IPS DF 4.7 (cell line): ENCODE measurements around the gene MSI2.
"Not testable (repeated sequence)": the region's sequence is repeated elsewhere in the genome, so short reads cannot be mapped to it uniquely, and the experiment has no call there.

ENCODE experiments used
- DNase-seq: peaks from one replicate; pipeline ENCODE4 v3.0.0-alpha.2; 2013; ENCODE audit warnings: low spot score; ENCODE audit errors: extremely low read depth

The MSI2 gene

DNA sequence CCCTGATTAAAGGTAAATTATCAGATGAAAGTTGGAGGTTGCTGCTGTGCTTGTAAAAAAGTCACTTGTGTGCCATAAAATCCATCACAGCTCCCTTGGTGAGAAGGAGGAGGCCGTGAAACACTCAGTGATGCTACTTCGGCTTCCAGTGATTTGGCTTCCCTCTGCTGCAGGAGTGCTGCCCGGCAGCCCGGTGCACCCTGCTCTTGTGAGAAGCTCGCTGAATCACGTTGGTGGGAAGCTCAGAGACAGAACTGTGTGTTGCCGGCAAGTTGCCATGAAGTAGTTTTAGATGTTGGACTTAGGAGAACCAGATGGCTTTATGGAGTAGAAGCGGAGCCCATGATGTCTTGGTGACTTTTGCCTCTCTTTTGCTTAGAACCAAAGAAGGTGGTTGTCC, 33.3 kb downstream of the MSI2 start:
- no peak for DNase-seq

DNA sequence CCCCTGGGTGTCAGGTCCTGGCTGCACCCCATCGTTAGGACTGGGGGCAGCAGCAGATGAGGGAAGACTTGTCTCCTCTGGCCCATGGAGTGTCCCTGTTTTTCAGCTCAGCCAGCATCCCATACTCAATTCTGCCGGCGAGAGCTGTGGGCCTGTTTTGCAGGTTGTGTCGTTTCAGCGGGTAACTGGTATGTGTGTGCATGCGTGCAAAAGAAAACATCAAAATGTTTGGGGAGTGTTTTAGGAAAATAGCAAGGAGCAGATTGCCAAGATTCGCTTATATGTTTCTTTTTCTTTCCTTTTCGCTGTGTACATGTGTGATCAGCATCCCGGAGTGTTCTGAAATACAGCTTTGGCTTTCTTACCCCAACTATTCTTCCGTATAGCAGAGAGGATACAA, 34.7 kb downstream of the MSI2 start:
- DNase-seq = no peak

DNA sequence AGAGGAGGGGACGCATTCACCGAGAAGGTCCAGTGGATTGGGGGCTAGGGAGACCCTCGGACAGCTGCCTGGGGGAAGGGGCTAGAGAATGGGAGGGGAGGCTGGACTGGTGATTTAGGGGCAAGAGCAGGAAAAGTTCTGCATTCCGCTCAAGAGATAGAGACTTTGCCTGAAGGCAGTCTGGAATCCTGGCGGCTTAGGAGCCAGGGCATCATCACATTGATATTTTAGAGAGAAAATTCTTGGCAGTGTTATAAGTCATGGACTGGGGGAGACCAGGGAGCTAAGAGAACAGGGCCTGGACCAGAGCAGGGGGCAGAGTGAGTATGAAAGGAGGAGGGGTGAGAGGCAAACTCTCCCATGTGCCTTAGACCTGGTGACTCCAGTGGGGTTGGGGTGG, 35.8 kb downstream of the MSI2 start:
- DNase-seq = no peak

- DNase-seq = no peak
These were observed 36.8 kb downstream of the MSI2 start for GRCh38 chr17:57293077-57293476.

GRCh38 chr17:57294101-57294500, 37.8 kb downstream of the MSI2 start:
- DNase-seq = no peak

- DNase-seq = no peak
These were observed 38.5 kb downstream of the MSI2 start for GRCh38 chr17:57294629-57295501.

- DNase-seq = no peak
These were observed 39.3 kb downstream of the MSI2 start for GRCh38 chr17:57295526-57296023.

GRCh38 chr17:57296231-57296630, 39.9 kb downstream of the MSI2 start:
- no peak for DNase-seq

- no peak for DNase-seq
These were observed 42.9 kb downstream of the MSI2 start for GRCh38 chr17:57299176-57299575.

DNA sequence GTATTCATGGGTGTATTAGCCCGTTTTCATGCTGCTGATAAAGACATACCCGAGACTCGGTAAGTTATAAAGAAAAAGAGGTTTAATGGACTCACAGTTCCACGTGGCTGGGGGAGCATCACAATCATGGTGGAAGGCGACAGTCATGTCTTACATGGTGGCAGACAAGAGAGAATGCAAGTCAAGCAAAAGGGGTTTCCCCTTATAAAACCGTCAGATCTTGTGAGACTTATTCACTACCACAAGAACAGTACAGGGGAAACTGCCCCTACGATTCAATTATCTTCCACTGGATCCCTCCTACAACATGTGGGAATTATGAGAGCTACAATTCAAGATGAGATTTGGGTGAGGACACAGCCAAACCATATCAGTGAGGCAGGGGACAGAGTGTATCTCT, 44.3 kb downstream of the MSI2 start:
- not testable (repeated sequence) for DNase-seq

DNA sequence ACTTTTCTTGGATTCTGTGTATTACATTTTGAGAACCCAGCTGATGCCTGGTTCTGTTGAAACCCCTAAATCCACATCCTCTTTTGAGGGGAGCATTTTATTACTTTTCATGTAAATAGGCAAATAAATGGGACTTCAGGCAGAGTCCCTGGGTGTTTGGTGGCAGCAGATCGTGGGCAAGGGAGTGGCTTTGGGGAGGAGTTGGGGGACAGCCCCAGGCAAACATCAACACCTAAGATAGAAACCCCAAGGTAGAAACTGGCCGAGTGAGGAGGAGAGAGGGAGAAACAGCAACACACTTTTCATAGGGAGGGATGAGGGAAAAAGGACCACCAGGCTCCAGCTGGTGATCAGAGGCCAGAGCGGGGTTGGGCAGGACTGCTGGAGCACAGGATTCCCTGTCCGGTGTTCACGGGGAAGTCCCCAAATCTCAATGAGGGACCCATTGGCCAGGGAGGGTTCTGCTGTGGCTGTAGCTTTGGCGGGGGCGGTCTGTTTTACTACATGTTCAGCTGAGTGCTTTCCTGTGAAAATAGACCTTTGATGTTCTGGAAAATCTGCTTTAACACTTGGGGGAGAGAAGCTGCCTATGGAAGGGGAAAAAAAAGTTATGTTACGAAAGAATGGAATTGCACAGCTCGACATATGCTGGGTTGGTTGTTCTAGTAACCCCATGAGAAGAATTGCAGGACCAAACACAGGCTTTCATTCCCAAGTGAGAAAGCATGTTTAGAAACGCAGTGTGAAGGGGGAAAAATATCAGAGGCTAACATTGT, 46.6 kb downstream of the MSI2 start:
- no peak for DNase-seq

- DNase-seq = no peak
These were observed 48.9 kb downstream of the MSI2 start for GRCh38 chr17:57305144-57305728.

DNA sequence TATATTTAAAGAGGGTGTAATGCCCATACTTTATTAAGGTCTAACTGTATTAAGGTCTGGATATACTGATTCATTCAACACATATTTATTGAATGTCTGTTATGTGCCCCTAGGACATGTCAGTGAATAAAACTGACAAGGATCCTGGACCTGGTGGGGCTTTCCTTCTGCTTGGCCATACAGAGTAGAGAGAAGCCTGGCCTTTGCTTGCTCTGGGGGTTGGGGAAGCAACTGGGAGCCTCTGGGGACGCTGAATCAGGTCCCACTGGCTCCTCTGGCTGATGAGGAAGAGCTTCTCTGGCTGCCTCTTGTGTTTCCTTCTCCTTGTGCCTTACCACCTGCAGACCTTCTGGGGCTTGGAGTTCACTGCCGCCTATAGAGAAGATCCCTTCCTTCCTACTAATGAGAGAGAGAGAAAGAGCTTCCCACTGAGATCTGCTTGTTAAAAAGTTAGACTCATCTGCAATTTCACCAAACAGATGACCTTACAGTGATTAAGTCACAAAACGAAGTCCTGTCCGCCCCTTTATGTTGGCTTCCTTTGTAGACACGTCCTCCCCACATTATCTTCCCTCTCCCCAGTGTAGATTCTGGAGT, 49.7 kb downstream of the MSI2 start:
- DNase-seq = no peak

DNA sequence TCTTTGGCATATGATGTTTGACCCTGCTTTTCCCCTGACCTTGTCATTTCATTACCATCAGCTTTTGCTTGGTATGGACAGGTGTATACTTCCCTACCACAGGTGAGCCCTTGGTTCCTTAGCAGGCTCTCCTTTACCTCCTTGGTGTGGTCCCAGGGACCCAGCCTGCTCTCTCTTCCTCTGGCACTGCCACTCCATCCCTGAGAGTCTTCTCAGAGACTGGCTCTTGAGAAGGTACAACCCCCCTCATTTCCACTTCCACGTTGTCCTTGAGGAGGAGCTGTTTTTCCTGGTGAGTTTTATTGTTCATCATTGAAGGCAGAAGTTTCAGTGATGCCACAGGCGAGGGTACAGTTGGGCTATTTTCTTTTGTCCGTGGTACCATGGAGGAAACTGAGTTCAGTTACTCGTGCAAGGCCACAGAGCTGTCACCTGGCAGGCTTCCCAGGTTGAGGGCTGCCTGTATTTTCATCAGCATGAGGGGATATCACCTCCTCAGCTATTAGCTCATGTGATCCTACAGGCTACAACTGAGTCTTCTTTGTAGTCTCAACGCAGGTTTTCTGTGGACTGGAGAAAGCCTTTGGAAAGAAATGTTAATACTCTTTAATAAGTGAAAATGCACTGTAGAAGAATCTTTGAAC, 52.3 kb downstream of the MSI2 start:
- no peak for DNase-seq

DNA sequence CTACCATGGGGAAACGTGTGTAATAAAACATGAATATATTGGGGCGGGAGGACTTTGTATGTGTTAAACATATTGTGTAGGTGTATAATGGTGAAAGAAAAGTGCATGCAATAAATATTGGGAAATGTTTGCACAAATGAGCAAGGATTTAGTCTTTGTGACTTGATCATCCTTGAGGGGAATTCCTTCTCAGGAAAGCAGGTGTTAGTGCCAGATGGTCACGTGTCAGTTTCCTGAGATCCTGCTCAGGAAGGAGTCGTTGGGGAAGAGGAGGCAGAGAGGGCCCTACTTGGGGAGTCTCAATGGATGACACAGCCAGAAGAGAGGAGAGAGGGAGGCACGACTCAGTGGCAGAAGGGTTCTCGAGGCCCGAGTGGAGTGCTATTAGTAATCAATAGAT, 53.2 kb downstream of the MSI2 start:
- DNase-seq = no peak

- DNase-seq = no peak
These were observed 55.2 kb downstream of the MSI2 start for GRCh38 chr17:57311281-57312216.

GRCh38 chr17:57312242-57312641, 55.9 kb downstream of the MSI2 start:
- no peak for DNase-seq

DNA sequence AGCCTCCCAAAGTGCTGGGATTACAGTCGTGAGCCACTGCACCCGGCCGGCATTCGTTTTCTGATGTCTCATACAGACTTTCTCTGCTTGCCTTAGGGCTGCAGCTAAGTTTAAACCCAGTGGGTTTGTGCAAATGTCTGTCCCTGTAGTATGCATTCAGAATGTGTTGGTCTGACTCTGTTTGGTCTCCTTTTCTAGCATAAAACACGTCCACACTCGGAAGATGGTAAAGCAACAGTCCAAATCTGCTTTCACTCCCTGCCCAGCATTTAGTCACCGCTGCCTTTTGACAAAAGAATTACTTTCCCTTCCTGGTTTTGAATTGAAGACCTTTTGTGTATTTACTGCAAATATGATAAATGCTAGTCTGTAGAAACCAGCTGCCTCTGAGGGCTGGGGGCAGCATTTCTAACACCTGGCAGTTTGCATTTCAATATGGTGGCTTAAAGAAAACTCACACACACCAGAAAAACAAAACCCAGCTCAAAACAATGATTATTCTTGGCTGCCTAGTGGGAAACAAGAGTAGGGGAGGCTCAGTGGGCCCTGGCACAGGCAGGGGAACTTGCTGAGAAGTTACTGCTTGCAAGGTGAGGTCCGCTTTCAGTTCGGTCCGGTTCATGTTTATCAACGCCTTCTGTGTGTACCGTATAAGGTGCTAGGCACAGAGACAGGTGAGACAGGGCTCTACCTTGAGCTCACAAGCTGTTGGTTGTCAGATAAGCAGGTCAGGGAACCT, 56.9 kb downstream of the MSI2 start:
- DNase-seq = no peak
